GM19397 (cell line): ENCODE data around the gene H19.

ENCODE experiments used
- ATAC-seq: cut with Tn5 transposase; IDR thresholded peaks from one replicate; pipeline ENCODE4 v1.9.1; 2021; ENCODE audit warnings: mild to moderate bottlenecking, moderate library complexity; ENCODE audit not compliant: unreplicated experiment

H19 gene

DNA sequence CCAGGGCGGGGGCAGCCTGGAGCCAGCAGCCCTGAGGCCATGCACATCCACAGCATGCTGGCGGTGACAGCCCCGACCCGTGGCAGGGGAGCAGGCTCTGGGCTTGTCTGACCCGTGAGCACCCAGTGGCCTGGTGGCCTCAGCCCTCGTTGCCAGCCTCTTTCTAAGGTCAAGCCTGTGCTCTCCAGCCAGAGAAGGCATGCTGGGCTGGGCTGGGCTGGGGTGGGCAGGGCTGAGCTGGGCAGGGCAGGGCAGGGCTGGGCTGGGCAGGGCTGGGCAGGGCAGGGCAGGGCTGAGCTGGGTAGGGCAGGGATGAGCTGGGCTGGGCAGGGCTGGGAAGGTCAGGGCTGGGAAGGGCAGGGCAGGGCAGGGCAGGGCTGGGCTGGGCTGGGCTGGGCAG, 10.6 kb downstream of the H19 start:
- no peak for ATAC-seq

DNA sequence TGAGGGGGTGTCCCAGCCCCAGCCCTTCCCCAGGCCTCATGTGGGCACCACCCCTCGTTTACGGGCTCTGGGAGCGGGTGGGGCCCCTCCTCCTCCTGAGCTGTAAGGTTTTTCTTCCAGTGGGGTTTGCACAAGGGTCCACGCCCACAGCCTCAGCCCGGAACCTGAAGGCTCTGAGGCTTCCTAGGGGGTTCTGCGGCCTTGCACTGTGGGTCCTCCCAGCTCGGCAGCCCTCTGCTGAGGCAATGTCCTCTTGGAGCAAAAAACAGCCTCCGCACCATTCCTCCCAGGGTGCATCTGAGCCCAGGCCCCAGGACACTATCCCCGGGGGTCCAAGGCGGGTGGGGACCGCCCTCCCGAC, 14.1 kb downstream of the H19 start:
- no peak for ATAC-seq

DNA sequence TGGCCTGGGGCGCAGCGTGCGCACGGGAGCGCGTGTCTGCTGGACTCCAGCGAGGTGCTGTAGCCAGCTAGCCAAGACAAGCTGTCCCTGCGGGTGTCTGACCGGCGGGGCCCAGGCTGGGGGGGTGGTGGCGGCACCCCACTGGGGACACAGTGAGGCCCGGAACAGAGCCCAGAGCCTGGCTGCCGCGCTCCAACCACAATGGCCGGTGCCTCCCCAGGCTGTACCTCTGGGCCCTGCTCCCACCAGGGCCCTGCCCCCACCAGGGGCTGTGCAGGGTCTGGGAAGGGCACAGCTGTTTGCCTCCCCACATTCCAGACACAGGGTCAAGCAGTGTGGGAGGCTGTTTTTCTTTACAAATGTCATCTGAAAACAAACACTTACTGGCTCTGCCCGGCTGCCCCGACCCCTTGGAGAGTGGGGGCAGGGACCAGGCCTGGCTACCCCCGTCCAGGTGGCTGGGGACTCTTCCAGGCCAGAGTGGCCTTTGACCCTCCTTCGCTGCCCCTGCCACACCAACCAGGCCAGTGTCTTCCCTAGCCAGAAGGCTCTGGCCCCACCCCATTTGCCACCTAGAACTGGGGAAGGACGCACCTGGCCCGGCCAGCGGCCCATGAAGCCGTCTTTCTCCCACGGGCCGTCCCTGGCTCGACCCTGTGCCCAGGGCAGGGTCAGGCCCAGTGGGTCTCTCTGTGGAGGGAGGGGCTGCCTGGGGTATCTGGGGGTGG, 14.6 kb downstream of the H19 start:
- ATAC-seq, result no peak

DNA sequence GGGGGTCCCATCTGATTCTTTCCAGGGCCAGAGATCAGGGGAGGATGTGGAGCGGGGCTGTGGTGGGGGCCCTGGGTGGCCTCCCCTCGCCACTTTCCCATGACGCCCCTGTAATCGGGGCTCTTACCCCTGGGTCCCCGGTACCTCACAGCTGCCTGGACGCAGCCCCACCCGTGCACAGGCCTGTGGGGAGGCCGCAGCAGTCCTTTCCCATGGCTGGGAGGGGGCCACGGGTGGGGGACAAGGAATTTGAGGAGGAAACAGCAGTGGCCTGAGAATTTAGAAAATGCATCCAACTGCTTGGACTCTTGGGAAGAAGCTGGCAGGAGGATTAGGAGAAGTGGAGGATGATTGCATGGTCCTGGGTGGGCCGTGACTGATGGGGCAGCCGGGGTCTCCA, 18.0 kb downstream of the H19 start:
- no peak for ATAC-seq

DNA sequence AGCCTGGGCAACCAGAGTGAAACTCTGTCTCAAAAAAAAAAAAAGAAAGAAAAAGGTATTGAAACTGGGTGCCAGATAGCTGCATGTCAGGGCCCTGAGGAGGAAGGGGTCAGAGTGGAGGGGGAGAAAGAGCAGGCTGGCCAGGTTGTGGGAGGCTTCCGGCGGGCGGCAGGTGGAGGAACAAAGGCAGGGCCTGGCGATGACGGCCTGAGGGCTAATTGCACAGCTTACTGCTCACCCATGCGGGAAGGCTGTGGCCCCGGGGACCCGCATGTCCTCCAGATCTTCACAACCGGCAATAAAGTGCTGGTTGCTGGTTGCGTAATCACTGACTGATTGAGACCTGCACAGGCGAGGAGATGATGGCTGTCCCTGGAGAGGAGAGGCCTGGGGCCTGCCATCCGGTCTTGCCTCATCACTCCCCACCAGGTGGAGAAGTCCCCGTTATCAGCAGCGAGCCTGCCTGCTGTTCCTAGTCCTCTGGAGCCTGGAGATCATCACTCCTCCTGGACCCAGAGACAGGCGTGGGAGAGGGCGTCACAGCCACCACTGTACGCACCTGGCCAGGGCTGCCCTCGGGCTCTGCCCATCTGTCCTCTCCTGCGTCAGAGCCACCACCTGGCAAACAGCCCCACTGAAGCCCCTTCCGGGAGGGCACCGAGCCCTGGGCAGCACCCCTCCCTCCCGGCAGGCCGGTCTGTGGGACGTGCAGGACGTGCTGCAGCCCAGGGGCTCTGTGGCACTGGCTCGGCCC, 18.7 kb downstream of the H19 start:
- no peak for ATAC-seq

DNA sequence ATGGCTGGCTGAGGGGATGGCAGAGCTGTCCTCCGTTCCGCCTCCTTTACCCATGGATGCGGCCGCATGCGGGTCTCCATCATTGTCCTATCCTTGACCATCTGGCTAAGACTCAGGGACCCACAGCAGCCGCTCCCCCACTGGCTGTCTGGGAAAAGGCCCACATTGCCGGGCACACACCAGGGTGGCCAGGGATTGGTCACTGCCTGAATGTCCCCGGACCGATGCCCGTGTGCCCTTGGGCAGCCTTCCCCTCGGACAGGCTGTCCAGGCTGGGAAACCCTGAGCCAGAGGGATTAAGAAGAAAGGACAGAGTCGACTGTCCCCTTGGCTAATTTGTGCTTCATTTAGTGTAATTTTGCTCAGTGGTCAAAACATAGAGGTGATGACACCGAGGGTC, 22.5 kb downstream of the H19 start:
- no peak for ATAC-seq

DNA sequence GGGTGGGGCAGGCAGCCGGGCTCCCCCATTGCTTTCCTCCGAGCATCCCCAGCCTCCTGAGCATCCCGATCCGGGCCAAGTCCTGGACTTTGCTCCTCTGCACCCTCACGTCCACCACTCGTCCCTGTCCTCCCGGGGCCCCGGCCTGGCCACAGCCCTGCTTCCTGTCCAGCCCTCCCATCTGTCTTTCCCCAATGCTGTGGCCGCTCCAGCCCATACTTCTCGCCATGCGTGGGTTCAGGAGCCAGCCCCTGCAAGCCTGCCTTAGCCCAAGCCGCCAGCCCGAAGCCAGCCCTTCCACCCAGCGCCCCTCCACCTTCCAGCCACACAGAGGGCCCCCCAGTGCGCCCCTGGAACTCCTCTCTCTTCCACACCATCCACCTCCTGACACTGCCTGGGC, 26.7 kb downstream of the H19 start:
- ATAC-seq, result no peak

DNA sequence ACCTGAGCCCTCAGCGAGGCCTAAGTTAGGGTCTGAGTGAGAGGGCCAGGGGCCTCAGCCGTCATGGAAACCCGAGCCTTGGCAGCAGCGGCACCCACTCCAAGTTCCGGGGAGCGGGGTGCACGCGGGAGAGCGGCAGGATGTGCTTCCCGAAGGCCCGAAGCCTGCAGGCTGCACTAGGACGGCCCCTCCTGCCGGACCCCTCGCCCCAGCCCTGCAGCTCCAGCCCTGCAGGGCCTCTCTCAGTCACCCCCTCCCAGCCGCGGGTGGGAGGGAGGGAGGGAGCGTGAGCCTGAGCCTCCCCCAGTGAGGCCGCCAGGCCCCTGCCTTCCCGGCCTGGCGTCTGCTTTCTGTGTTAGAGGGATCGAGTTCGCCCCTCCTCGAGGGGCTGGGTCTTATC, 27.9 kb downstream of the H19 start:
- ATAC-seq, result no peak

DNA sequence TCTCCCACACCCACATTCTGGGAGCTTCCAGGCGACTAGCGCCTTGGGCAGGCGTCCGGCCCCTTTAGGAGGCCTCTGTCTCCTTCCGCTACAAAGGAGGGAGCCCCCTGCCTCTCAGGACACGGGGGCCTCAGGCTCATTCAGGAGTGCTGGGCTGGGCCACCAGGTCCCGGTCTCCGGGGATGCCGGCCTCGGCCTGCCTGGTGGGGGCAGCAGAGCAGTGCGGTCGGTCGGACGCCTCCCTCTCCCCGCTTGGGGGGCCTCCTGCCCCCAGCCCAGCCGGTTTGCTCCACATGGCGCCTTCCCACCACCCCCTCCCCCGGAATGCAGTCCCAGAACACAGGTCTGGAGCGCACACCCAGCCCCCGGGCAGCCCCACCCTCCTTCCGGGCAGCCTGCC, 28.6 kb downstream of the H19 start:
- no peak for ATAC-seq

DNA sequence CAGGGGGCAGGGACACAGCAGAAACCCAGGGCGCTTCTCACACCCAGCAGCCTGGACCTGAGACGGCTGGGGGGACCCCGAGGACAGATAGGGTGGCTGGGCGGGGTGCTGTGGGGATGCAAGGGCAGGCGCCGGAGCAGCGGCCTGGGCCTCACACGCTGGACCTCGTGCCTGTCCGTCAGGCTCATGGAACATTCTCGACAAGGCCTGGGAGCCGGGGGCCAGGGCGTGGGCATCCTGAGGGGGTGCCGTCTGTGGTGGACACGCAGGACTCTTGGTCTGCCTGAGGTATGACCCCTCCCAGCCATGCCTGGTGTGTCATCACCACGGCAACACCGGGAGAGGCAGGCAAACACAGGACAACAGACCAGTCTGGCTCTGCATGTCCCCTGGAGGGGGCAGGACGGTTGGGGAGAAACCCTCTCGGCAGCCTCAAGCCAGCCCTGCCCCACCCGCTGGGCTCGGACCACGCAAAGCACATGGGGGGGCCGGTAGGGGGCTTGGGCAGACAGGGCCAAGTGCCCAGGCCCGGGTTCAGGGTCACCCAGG, 29.1 kb downstream of the H19 start:
- ATAC-seq, result no peak

DNA sequence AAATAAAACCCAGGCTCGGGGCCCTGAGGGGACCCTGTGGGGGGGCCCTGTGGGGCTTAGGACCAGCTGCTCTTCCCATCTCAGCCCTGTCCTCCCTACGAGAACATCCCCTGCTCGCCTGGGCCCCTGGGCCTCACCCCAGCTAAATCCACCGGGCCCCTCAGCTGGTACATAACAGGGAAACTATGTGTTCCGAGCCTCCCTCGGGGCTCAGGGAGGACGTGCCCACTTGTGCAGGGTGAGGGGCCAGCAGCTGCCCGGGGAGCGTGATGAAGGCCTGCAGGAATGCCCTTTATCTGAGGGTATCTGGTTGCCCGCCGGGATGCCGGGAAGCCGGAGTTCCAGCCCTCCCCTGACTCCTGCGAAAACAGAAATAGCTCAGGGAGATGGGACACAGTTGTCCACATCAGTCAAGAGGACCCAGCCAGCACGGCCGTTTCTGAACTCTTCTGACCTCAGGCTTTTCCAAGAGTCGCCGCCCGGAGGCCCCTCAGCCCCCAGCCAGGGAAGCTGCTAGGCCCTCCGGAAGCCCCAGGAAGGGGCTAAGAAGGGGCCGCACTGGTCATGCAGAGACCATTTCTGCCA, 29.9 kb downstream of the H19 start:
- ATAC-seq, result no peak

DNA sequence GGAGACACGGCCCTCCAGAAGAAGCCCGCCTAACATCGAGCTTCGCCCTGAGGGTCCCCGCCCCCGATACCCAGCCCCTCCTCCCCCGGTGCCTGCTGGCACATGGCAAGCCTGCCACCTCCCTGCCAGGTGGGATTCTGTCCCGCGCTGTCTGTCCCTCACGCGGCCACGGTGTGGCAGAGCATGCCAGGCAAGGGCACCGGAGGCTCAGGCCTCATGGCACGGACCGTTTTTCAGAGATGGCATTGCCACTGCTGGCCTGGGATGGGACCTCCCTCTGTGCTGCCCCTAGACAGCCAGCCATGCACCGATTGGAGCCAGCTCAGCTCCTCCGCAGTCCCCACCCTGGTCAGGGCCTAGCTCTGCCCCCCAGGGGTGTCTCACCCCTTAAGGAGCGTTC, 31.1 kb downstream of the H19 start:
- no peak for ATAC-seq

DNA sequence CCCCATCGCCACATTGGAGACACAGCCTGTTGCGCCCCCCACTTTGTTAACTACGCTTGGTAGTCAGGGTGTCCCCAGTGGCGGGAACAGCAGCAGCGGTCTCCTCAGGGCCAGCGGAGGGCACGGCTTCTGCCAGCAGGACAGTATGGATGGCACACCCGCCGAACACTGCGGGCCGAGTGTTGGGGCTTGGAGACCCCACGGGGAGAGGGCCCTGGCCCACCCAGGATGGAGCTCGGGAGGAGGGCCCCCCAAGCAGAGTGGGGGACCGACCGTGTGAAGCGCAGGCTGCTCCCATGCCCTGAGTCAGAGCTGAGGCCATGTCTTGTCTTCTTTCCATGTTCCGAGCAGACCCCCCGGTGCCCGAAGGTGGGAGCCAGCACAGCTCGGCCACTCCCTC, 32.7 kb downstream of the H19 start:
- ATAC-seq, result no peak

DNA sequence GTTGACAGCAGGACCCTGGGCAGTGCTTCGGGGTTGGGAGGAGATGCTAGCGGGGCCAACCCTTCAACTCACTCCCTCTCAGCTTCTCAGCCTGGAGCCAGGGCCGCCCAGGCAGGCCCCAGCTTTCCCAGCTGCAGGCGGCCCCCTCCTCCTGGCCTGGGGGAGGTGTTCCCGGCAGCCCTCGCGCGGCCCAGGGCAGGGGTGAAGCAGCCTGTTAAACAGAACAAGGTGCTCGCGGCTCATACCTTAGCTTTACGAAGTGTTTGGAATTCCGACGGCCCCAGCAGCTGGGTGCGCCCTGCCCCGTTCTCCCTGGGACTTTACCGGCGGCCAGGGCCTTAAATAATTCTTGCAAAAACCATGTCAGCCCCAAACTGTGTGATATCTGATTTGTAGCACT, 33.3 kb downstream of the H19 start:
- ATAC-seq, result no peak

DNA sequence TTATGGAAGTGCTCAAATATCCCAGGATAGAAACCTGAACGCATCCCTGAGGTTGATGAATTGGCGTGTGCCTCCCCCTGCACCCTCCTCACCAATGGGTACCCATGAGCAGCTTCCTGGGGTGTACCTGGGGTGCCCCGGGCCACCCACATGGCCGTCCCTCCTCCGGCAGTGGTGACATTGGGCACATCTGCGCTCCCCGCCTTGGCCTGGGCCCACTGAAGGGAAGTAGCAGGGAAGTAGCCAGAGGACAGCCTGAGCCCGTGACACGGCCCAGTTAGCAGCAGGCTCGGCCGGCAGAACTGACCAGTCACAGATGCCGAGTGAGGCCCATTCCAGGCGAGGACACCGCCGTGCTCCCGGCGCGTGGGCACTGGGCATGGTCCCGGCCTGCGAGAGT, 33.8 kb downstream of the H19 start:
- no peak for ATAC-seq

DNA sequence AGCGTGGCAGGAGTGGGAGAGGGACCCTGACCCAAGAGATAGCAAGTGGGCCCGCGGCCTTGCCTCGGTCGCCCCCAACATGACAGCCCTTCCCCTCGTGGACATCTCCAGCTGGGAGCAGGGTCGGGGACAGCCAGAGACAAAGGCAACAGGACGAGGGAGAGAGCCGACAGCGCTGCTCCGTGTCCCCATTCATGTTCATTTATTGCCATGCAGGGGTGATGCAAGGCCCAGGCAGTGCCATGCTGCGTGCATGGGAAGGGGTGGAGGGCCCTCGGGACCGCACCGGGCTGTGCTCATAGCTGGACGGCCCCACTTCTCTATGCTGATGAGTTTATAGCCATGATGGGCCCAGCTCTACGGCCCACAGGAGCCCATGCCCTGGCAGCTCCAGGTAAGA, 37.9 kb downstream of the H19 start:
- no peak for ATAC-seq

DNA sequence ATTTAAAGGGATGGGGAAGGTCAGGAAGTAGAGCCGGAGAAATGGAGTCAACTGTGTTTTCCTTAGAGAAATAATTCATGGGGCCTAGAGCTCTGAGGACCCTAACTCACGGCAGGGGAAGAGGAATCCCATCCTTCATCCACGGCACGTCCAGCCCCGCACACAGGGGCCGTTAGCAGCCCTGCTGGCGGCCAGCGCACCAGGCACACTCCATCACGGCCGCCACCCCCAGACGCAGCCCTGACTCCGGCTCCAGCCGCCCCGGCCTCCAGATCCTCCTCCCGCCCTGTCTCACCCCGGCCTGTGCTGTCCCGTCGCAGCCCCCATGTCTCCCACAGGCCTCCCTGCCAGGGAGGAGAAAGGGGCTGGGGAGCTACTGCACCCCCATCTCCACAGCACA, 39.3 kb downstream of the H19 start:
- no peak for ATAC-seq

DNA sequence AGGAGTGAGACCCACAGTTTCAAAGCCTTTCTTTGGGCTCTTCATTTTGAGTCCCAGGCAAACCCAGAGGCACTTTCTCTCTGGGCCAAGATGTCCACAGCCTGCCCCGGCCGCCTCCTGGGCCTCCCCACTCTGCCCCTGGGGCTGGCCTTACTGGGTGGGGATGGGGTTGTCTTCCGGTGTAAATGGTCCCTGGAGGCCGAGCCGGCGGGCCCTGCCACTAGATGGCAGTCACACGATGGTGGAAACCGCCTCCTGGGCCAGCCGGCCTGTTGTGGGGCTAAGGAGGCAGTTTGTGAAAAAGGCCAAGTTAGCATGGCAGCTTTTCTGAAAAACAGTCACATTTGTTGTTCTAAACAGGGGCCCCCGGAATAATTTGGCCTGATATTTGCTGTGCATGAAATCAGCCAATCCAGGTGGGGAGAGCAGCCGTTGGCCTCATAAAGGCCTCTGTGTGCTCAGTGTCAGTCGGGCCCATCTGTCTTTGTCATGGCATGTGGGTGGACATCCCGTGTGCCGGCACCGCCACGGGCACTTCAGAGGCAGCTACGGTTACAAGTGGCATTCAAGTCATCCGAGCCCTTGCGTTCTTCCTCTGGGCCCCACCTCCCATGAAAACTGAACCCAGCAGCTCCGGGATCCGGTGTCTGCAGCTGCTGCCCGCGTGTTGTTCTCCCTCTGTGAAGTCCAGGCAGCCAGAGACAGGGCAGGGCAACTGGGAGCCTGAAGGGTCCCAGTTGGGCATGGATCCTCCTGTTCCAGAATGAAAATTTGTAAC, 44.0 kb downstream of the H19 start:
- no peak for ATAC-seq

DNA sequence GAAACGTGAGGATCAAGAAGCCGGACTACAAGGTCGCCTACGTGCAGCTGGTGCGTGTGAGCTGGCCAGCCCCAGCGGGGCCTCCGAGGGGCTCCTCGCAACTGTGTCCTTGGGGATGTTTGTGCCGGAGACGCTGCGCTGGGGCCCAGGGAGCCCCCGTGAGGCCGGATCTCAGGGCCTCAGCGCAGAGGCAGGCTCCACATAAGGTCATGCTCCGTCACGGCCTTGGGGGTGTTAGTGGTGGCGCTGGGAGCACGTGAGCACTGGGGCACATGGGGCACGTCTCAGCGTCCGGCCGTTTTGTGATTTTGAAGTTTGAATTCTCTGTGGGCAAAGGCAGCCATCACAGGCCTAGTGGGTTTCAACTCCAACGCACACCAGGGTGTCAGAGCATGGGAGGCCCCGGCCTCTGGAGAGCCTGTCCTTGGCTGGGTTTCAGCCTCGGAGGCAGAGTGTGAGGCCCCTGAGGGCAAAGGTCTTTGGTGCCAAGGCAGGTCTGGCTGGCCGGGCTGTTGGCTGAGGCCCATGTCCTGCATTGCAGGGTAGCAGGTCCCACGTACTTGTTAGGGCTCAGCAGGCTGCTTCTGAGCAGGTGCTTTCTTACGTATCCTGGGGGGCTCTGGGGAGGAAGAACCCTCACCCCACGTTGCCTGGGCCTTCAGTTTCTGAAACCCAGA, 44.7 kb downstream of the H19 start:
- no peak for ATAC-seq

DNA sequence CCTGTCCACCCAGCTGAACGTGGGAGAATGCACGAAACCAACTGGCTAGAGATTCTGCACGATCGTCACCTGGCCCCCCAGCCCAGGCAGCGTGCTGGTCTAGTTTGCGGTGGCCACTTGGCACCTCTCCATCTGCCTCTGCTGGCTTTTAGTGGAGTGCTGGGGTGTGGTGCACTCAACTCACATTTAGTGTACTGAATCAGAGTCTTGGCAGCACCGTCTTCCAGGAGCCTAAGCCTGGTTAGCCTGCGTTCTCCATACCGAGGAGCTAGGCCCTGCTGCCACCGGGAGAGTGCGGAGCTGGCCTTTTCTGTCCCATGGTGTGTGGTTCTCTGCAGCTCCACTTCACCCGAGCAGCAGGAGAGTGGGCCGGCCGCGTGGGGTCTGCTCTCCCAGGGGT, 47.7 kb downstream of the H19 start:
- ATAC-seq, result no peak

DNA sequence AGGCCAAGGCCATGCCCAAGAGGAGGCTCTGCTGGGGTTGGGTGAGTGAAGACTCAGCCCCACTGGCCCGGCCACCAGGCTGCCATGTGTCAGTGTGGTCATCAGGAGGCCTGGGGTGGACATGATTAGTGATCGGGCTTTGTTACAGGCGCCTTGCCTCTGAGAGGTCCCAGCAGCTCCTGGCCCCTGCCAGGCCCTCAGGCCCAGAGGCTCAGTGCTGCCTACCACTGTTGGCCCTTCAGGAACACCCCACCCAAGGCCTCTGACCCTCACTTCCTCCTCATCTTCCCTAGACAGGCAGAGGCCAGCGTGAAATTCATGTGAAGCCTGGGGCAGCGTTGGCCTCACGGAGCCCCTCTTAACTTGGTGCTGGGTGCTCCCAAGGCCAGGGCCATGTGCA, 48.3 kb downstream of the H19 start:
- no peak for ATAC-seq
